PC-3 (cell line): ENCODE measurements around the gene ACVR1. TPM values are rescaled to one million over a fixed set of nuclear protein-coding genes. Genes with fewer than 3 reads are reported as not detected.

ENCODE experiments used
- ATAC-seq: fragments of 200-7000 bp; cut with Tn5 transposase; 2 replicates; pipeline ENCODE4 v1.9.1; 2020; ENCODE audit warnings: mild to moderate bottlenecking, moderate library complexity
- BruUV-seq: library from RNA; stranded (reverse); fragments of 400-500 nt; replicated peaks from 2 replicates; lab custom pipeline; 2021; lab: Mats Ljungman, UMichigan
- CTCF ChIA-PET: fragments of 300-600 bp; sonication (Branson Sonifier 250); formaldehyde crosslinking; loops from one replicate; lab custom pipeline; 2022; ENCODE audit warnings: antibody characterized with exemption; lab: Charles Lee
- POLR2A ChIA-PET: fragments of 300-600 bp; sonication (Branson Sonifier 250); formaldehyde crosslinking; loops from one replicate; lab custom pipeline; 2022; ENCODE audit warnings: antibody characterized with exemption; ENCODE audit not compliant: unreplicated experiment; lab: Charles Lee
- DNase-seq: peaks from one replicate; pipeline ENCODE4 v3.0.0-alpha.2; 2015
- H2AFZ ChIP-seq: fragments of 300-600 bp; sonication (generic); 2 replicates; pipeline ENCODE4 v1.6.0; 2016; ENCODE audit warnings: antibody characterized with exemption, low read length
- H3F3A ChIP-seq: fragments of 300-600 bp; sonication (generic); one replicate; pipeline ENCODE4 v1.6.0; 2017; ENCODE audit warnings: antibody characterized with exemption, low read length, control low read depth, mild to moderate bottlenecking; ENCODE audit not compliant: unreplicated experiment
- H3K27ac ChIP-seq: fragments of 300-600 bp; sonication (generic); 2 replicates; pipeline ENCODE4 v1.5.1; 2016; ENCODE audit warnings: mild to moderate bottlenecking, low read length
- H3K27me3 ChIP-seq: fragments of 300-600 bp; sonication (generic); 2 replicates; pipeline ENCODE4 v1.6.1; 2016; ENCODE audit warnings: low read length, mixed read lengths
- H3K36me3 ChIP-seq: fragments of 300-600 bp; sonication (generic); 2 replicates; pipeline ENCODE4 v1.6.1; 2016; ENCODE audit warnings: low read depth, mixed run types, low read length, mixed read lengths
- H3K4me1 ChIP-seq: fragments of 300-600 bp; sonication (generic); 2 replicates; pipeline ENCODE4 v1.5.1; 2016; ENCODE audit warnings: low read length; ENCODE audit not compliant: insufficient read depth
- H3K4me2 ChIP-seq: fragments of 300-600 bp; sonication (generic); 2 replicates; pipeline ENCODE4 v1.6.0; 2016; ENCODE audit warnings: low read length
- H3K4me3 ChIP-seq: fragments of 300-600 bp; sonication (generic); 2 replicates; pipeline ENCODE4 v1.5.1; 2016; ENCODE audit warnings: mild to moderate bottlenecking, low read length, mixed read lengths
- H3K79me2 ChIP-seq: fragments of 300-600 bp; sonication (generic); 2 replicates; pipeline ENCODE4 v1.6.1; 2017; ENCODE audit warnings: low read length, mixed read lengths
- H3K9ac ChIP-seq: fragments of 300-600 bp; sonication (generic); 2 replicates; pipeline ENCODE4 v1.6.0; 2016; ENCODE audit warnings: mild to moderate bottlenecking, low read length
- H3K9me2 ChIP-seq: fragments of 300-600 bp; sonication (generic); replicated peaks from 2 replicates; pipeline ENCODE4 v1.6.1; 2016; ENCODE audit warnings: mixed run types, low read length, mixed read lengths
- H3K9me3 ChIP-seq: fragments of 300-600 bp; sonication (generic); 2 replicates; pipeline ENCODE4 v1.6.1; 2016; ENCODE audit warnings: low read length, mixed read lengths
- H4K20me1 ChIP-seq: fragments of 300-600 bp; sonication (generic); 2 replicates; pipeline ENCODE4 v1.6.1; 2016; ENCODE audit warnings: low read length, mixed read lengths
- EZH2 ChIP-seq: fragments of 300-600 bp; sonication (generic); IDR thresholded peaks from one replicate; pipeline ENCODE4 v1.6.1; 2017; ENCODE audit warnings: antibody characterized with exemption, mild to moderate bottlenecking, low read length; ENCODE audit not compliant: unreplicated experiment
- EZH2phosphoT487 ChIP-seq: fragments of 300-600 bp; sonication (generic); IDR thresholded peaks from 2 replicates; pipeline ENCODE4 v1.6.1; 2018; ENCODE audit warnings: mild to moderate bottlenecking, antibody characterized with exemption, low read length, borderline replicate concordance
- intact Hi-C: fragments of 100-400 bp; cut with micrococcal nuclease; formaldehyde crosslinking; loops from 2 replicates; pipeline ENCODE4 v1.9.0; 2023
- total RNA-seq: library from RNA; depleted of rRNA; stranded (reverse); fragments of >200 nt; gene quantifications from 2 replicates; pipeline ENCODE4 v1.2.3, GENCODE V29; 2014
- TF ChIP-seq, protein P1 (sequence below): fragments of 300-600 bp; sonication (generic); conservative IDR thresholded peaks from 2 replicates; pipeline ENCODE4 v1.5.1; 2017; ENCODE audit warnings: antibody characterized with exemption, low read depth, mild to moderate bottlenecking, low read length

ACVR1 gene
- total RNA-seq, 1 experiment from 2014 or later, result 6.7 TPM

DNA sequence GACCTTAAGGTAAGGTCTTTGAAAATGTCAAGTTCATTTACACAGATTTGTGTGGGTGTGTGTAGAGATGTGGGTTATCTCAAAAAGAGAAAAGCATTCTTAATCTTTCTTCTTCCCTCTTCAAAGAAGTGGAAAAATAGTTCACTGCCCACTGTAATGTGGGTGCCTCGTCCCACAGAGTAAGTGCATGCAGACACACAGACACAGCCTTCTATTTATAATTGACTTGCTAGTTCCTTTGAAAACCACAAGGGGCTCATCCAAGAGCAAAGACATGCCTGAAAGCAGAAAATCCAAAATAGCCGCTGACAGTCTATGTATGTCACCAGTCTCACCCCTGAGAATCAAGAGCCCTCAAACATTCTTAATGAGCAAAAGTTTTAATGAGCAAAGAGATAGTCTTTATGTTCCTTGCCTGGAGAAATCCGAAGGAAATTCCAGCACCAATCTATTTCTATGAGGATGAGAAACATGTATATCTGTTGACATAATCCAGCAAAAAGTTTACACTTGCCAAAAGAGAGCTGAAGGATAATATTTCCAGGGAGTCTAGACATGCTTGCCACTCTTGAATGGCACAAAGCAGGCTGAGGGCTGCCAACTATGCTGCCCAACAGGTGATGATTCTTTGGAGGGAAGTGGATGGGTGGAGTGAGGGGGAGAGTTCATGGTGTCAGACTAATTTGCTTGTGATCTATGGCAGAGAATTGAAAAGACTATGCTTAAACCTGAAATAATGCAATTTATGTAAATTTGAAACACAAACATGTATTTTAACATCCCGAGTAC is 93.9 kb downstream of the ACVR1 start:
- ATAC-seq (no peak), DNase-seq (peak; percentile 7)
- POLR2A ChIA-PET, result no interaction called here
- Histone ChIP-seq H3K9me2 (no peaks in the 10 kb centered on the region), H3K4me1 (peaks cover 19% of the 10 kb centered on the region), H3K79me2 (no peaks in the 10 kb centered on the region), H3K4me2 (no peak overlapping the region), H4K20me1 (no peaks in the 10 kb centered on the region), H3K9me3 (no peaks in the 10 kb centered on the region), H3K36me3 (no peaks in the 10 kb centered on the region; the same call in 1 of the 2 replicates), H3K9ac (no peak overlapping the region), H3K27ac (no peak overlapping the region), H2AFZ (no peak overlapping the region), H3K27me3 (no peaks in the 10 kb centered on the region), H3F3A (no peaks in the 10 kb centered on the region), H3K4me3 (no peak overlapping the region)
- CTCF ChIA-PET, result no interaction called here
- no TSS peak for BruUV-seq
- intact Hi-C loops, result no loop called here
- TF ChIP-seq EZH2, result no peak
- TF ChIP-seq, protein P1, sequence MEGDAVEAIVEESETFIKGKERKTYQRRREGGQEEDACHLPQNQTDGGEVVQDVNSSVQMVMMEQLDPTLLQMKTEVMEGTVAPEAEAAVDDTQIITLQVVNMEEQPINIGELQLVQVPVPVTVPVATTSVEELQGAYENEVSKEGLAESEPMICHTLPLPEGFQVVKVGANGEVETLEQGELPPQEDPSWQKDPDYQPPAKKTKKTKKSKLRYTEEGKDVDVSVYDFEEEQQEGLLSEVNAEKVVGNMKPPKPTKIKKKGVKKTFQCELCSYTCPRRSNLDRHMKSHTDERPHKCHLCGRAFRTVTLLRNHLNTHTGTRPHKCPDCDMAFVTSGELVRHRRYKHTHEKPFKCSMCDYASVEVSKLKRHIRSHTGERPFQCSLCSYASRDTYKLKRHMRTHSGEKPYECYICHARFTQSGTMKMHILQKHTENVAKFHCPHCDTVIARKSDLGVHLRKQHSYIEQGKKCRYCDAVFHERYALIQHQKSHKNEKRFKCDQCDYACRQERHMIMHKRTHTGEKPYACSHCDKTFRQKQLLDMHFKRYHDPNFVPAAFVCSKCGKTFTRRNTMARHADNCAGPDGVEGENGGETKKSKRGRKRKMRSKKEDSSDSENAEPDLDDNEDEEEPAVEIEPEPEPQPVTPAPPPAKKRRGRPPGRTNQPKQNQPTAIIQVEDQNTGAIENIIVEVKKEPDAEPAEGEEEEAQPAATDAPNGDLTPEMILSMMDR, result peak; percentile 41
- TF ChIP-seq EZH2phosphoT487, result no peak

DNA sequence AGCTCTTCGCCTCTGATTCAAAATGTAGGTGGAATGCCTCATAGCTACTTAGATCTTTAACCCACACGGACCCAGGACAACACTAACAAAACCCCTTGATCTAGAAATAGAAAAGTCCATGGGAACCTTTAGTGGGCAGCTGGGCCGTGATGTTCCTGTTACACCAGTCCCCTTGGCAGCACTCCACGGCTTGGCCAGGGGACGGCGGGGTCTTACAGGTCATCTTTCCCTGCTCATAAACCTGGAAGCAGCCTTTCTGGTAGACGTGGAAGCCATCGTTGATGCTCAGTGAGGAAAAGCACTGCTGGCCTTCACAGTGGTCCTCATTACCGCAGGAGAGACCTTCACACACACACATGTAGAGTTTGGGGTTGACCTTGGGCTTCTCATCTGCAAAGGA is 95.9 kb downstream of the ACVR1 start:
- Histone ChIP-seq H3K27ac (no peak overlapping the region), H3K36me3 (no peaks in the 10 kb centered on the region; the same call in 1 of the 2 replicates), H4K20me1 (no peaks in the 10 kb centered on the region), H3K79me2 (no peaks in the 10 kb centered on the region), H3K27me3 (no peaks in the 10 kb centered on the region), H3K4me1 (peaks cover 14% of the 10 kb centered on the region), H3K4me3 (no peak overlapping the region), H3K9me3 (no peaks in the 10 kb centered on the region), H3K4me2 (no peak overlapping the region), H2AFZ (no peak overlapping the region), H3K9ac (no peak overlapping the region), H3K9me2 (no peaks in the 10 kb centered on the region), H3F3A (no peaks in the 10 kb centered on the region)
- no TSS peak for BruUV-seq
- ChIA-PET CTCF (interaction anchor here (0.5 to 0.8 kb wide), 3 partner anchors 45 to 244 kb away, joined by 7 to 11 read pairs (median 8); no protein-coding TSS in a partner anchor), POLR2A (no interaction called here)
- TF ChIP-seq, protein P1, result no peak
- TF ChIP-seq EZH2, result no peak
- TF ChIP-seq EZH2phosphoT487, result no peak
- intact Hi-C loops, result no loop called here
- DNase-seq, result no peak
- ATAC-seq, result no peak

DNA sequence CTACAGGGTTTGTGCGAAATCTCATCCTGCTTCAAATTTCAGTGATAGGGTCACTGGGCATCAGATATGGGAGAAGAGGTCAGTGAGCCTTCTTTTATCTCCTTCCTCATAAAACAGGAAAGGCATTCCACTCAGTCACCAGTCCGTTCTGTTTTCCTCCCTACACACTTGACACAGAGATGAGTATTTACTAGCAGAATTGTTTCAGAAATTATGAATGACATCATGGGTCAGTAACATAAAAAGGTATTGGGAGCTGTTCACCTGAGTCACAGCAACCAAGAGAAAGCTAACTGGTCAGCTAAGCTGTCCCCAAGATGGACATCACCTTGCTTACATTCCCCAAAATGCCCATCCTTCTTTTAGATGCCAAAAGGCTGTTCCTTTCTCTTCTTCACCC is 96.3 kb downstream of the ACVR1 start:
- ATAC-seq (no peak), DNase-seq (no peak)
- H2AFZ ChIP-seq, result no peak overlapping the region
- no peaks in the 10 kb centered on the region for H3K9me2 ChIP-seq
- no TSS peak for BruUV-seq
- H3F3A ChIP-seq, result no peaks in the 10 kb centered on the region
- no peak overlapping the region for H3K4me3 ChIP-seq
- H3K9ac ChIP-seq, result no peak overlapping the region
- no peaks in the 10 kb centered on the region for H3K9me3 ChIP-seq
- no peak for TF ChIP-seq EZH2phosphoT487
- no peak for TF ChIP-seq EZH2
- TF ChIP-seq, protein P1, result no peak
- H4K20me1 ChIP-seq, result no peaks in the 10 kb centered on the region
- no peaks in the 10 kb centered on the region for H3K27me3 ChIP-seq
- H3K27ac ChIP-seq, result no peak overlapping the region
- H3K4me2 ChIP-seq, result no peak overlapping the region
- no peaks in the 10 kb centered on the region; the same call in 1 of the 2 replicates for H3K36me3 ChIP-seq
- intact Hi-C loops, result loop anchor here (5.0 to 10.0 kb wide), 2 partner anchors 285 to 968 kb away; no protein-coding TSS in a partner anchor
- no peaks in the 10 kb centered on the region for H3K79me2 ChIP-seq
- ChIA-PET CTCF (interaction anchor here (0.5 to 0.8 kb wide), 2 partner anchors 227 to 245 kb away, joined by 7 to 8 read pairs; no protein-coding TSS in a partner anchor), POLR2A (no interaction called here)
- H3K4me1 ChIP-seq, result peaks cover 10% of the 10 kb centered on the region
